Panc1 (cell line): ENCODE data around the gene GGT6. TPM values are rescaled to one million over a fixed set of nuclear protein-coding genes. Genes with fewer than 3 reads are reported as not detected.

Experiments used
- ATAC-seq: fragments of 200-7000 bp; cut with Tn5 transposase; 2 replicates; pipeline ENCODE4 v1.9.1; 2020; ENCODE audit warnings: mild to moderate bottlenecking, moderate library complexity
- BruUV-seq: library from RNA; stranded (reverse); fragments of 400-500 nt; replicated peaks from 2 replicates; lab custom pipeline; 2021; lab: Mats Ljungman, UMichigan
- CTCF ChIA-PET: fragments of 300-600 bp; sonication (Branson Sonifier 250); formaldehyde crosslinking; loops from one replicate; lab custom pipeline; 2022; ENCODE audit warnings: antibody characterized with exemption; lab: Charles Lee
- POLR2A ChIA-PET: fragments of 300-600 bp; sonication (Branson Sonifier 250); formaldehyde crosslinking; loops from one replicate; lab custom pipeline; 2022; ENCODE audit warnings: antibody characterized with exemption; lab: Charles Lee
- DNase-seq: peaks from one replicate; pipeline ENCODE4 v3.0.0-alpha.2; 2010; ENCODE audit warnings: low read depth, low spot score
- H3K27ac ChIP-seq: 2 replicates; pipeline ENCODE4 v1.5.1; 2011; ENCODE audit warnings: mild to moderate bottlenecking, low read length, inconsistent platforms
- H3K27me3 ChIP-seq: fragments of 200-500 bp; sonication (Bioruptor generic); 2 replicates; pipeline ENCODE4 v1.6.0; 2014; ENCODE audit warnings: low read length, inconsistent platforms; ENCODE audit not compliant: control insufficient read depth, insufficient read depth
- H3K36me3 ChIP-seq: fragments of 200-500 bp; sonication (Bioruptor generic); 2 replicates; pipeline ENCODE4 v1.5.1; 2014; ENCODE audit warnings: inconsistent platforms, mild to moderate bottlenecking, low read length, moderate library complexity; ENCODE audit not compliant: control insufficient read depth, insufficient read depth
- H3K4me1 ChIP-seq: 2 replicates; pipeline ENCODE4 v1.5.1; 2011; ENCODE audit warnings: inconsistent platforms, mild to moderate bottlenecking, low read length, moderate library complexity; ENCODE audit not compliant: control insufficient read depth, insufficient read depth
- H3K4me3 ChIP-seq, 2 experiments: 2 replicates each; pipeline ENCODE4 v1.5.1; 2011 to 2012; ENCODE audit warnings: low read depth in 2 of 2, low read length in 2 of 2, mild to moderate bottlenecking in 2 of 2, inconsistent platforms in 1 of 2, moderate library complexity in 1 of 2
- H3K9me3 ChIP-seq: fragments of 200-500 bp; sonication (Bioruptor generic); 2 replicates; pipeline ENCODE4 v1.5.1; 2014; ENCODE audit warnings: low read depth, mild to moderate bottlenecking, inconsistent platforms, low read length, moderate library complexity; ENCODE audit not compliant: control insufficient read depth, insufficient read depth
- CTCF ChIP-seq: fragments of 450-650 bp; IDR thresholded peaks from 2 replicates; pipeline ENCODE4 v1.5.1; 2017; ENCODE audit warnings: mild to moderate bottlenecking
- POLR2AphosphoS5 ChIP-seq: IDR thresholded peaks from 2 replicates; pipeline ENCODE4 v1.6.1; 2012; ENCODE audit warnings: mild to moderate bottlenecking, low read depth, low read length, moderate library complexity
- REST ChIP-seq, 2 experiments: IDR thresholded peaks; 2 replicates each; pipeline ENCODE4 v1.6.1; 2011 to 2012; ENCODE audit warnings: low read depth in 2 of 2, control low read depth in 1 of 2, low read length in 1 of 2, mild to moderate bottlenecking in 1 of 2, moderate library complexity in 1 of 2; ENCODE audit not compliant: insufficient read depth in 1 of 2
- SIN3A ChIP-seq: IDR thresholded peaks from 2 replicates; pipeline ENCODE4 v1.6.1; 2012; ENCODE audit warnings: low read depth, mild to moderate bottlenecking, low read length, moderate library complexity, borderline replicate concordance; ENCODE audit not compliant: insufficient read depth
- TCF7L2 ChIP-seq: IDR thresholded peaks from 2 replicates; pipeline ENCODE4 v1.6.1; 2011; ENCODE audit warnings: mild to moderate bottlenecking, low read depth, low read length, inconsistent platforms
- in situ Hi-C: cut with HindIII; loops from 2 replicates; pipeline ENCODE4 v1.10.0; 2016; ENCODE audit warnings: low sequenced_read_pairs, low pct_unique_long_range_greater_than_20kb
- intact Hi-C: fragments of 100-400 bp; cut with micrococcal nuclease; formaldehyde crosslinking; loops from one replicate; pipeline ENCODE4 v1.10.0; 2022; ENCODE audit not compliant: unreplicated experiment
- total RNA-seq: library from RNA; stranded (reverse); gene quantifications from one replicate; pipeline ENCODE4 v1.2.1, GENCODE V29; 2021; ENCODE audit not compliant: unreplicated experiment

The GGT6 gene
- total RNA-seq, 1 experiment from 2014 or later: not detected

- no peak for ATAC-seq
- Histone ChIP-seq H3K36me3 (no peaks in the 10 kb centered on the region), H3K27ac (no peak overlapping the region), H3K9me3 (no peaks in the 10 kb centered on the region), H3K4me1 (peaks cover 4% of the 10 kb centered on the region), H3K27me3 (no peaks in the 10 kb centered on the region), H3K4me3 (no peak overlapping the region)
- no peak for DNase-seq
- BruUV-seq: no TSS peak
- CTCF ChIA-PET: no interaction called here
- POLR2A ChIA-PET: no interaction called here
- intact Hi-C loops (no loop called here), in situ Hi-C loops (no loop called here)
- TF ChIP-seq POLR2AphosphoS5 (no peak), SIN3A (no peak), REST (IDR thresholded peaks at IDR 0.05; ENCODE audit: insufficient read depth in 1 of 2, low read depth in 2 of 2, low read length in 1 of 2) (no peak), TCF7L2 (no peak), CTCF (no peak; the same call in 1 of the 2 replicates)
Observed at GRCh38 chr17:4560837-4561256, 470 bp upstream of the GGT6 start.

DNA sequence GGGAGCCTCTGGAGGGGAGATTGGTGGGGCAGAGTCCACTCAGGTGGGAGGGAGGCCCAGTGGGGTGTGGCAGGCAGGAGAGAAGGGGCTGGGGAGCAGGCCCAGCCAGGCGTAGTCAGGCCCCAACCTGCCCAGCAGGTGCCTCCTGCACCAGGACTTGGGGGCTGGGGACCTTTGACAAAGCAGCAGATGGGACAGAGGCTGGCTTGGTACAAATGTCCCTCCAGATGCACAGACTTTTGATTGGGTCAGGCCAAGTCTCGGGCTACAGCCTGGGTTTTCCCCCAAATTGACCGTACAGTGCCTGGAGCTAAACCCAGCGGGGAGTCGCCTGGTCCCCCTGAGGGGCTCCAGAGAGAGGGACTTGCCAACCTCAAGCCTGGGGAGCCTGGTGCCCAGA, 411 bp downstream of the GGT6 start:
- intact Hi-C loops (no loop called here), in situ Hi-C loops (no loop called here)
- POLR2A ChIA-PET: no interaction called here
- DNase-seq: no peak
- H3K36me3 ChIP-seq: no peaks in the 10 kb centered on the region; the same call in 1 of the 2 replicates
- no peak overlapping the region for H3K4me3 ChIP-seq
- H3K4me1 ChIP-seq: peaks cover 6% of the 10 kb centered on the region
- no peak for ATAC-seq
- TF ChIP-seq TCF7L2 (no peak), CTCF (no peak), REST (IDR thresholded peaks at IDR 0.05; ENCODE audit: insufficient read depth in 1 of 2, low read depth in 2 of 2, low read length in 1 of 2) (no peak), SIN3A (no peak), POLR2AphosphoS5 (no peak)
- H3K27me3 ChIP-seq: no peaks in the 10 kb centered on the region
- H3K9me3 ChIP-seq: no peaks in the 10 kb centered on the region
- H3K27ac ChIP-seq: no peak overlapping the region
- BruUV-seq: no TSS peak
- CTCF ChIA-PET: no interaction called here
